Neural progenitor cell (in vitro differentiated cells): ENCODE data around the gene RRAS2. TPM values are rescaled to one million over a fixed set of nuclear protein-coding genes. Genes with fewer than 3 reads are reported as not detected.
A peak's percentile ranks its signal among the peaks of the same experiment; 100 is the strongest.

Source experiments
- DNase-seq: peaks from one replicate; pipeline ENCODE4 v3.0.0-alpha.2; 2016; ENCODE audit warnings: low spot score
- H2AFZ ChIP-seq: fragments of 200-600 bp; sonication (generic); replicated peaks from 2 replicates; pipeline ENCODE4 v1.6.1; 2016; ENCODE audit warnings: antibody characterized with exemption
- H3F3A ChIP-seq: fragments of 200-600 bp; sonication (generic); 2 replicates; pipeline ENCODE4 v1.6.1; 2016; ENCODE audit warnings: antibody characterized with exemption, low read depth
- H3K27ac ChIP-seq: fragments of 200-600 bp; sonication (generic); 2 replicates; pipeline ENCODE4 v1.5.1; 2016; ENCODE audit warnings: mild to moderate bottlenecking
- H3K27me3 ChIP-seq: fragments of 200-600 bp; sonication (generic); 2 replicates; pipeline ENCODE4 v1.6.1; 2016; ENCODE audit warnings: mild to moderate bottlenecking, moderate library complexity
- H3K36me3 ChIP-seq: fragments of 200-600 bp; sonication (generic); 2 replicates; pipeline ENCODE4 v1.5.1; 2016
- H3K4me1 ChIP-seq: fragments of 200-600 bp; sonication (generic); 2 replicates; pipeline ENCODE4 v1.6.1; 2016; ENCODE audit warnings: mixed run types
- H3K4me2 ChIP-seq: fragments of 200-600 bp; sonication (generic); 2 replicates; pipeline ENCODE4 v1.6.1; 2016
- H3K4me3 ChIP-seq: fragments of 200-600 bp; sonication (generic); 2 replicates; pipeline ENCODE4 v1.5.1; 2016
- H3K79me2 ChIP-seq: fragments of 200-600 bp; sonication (generic); 2 replicates; pipeline ENCODE4 v1.6.1; 2016; ENCODE audit warnings: low read depth
- H3K9ac ChIP-seq: fragments of 200-600 bp; sonication (generic); 2 replicates; pipeline ENCODE4 v1.6.1; 2016
- H3K9me3 ChIP-seq: fragments of 200-600 bp; sonication (generic); 2 replicates; pipeline ENCODE4 v1.5.1; 2016; ENCODE audit warnings: low read depth
- H4K20me1 ChIP-seq: fragments of 200-600 bp; sonication (generic); 2 replicates; pipeline ENCODE4 v1.6.1; 2016; ENCODE audit warnings: low read depth
- H3K27ac Mint-ChIP-seq: 3 replicates; pipeline ENCODE4 v1.8.0; 2021; ENCODE audit warnings: mixed read lengths
- H3K27me3 Mint-ChIP-seq: 2 replicates; pipeline ENCODE4 v1.8.0; 2022; ENCODE audit warnings: low read depth, mild to moderate bottlenecking, inconsistent platforms, moderate library complexity, mixed read lengths; ENCODE audit not compliant: insufficient read depth
- H3K36me3 Mint-ChIP-seq: 3 replicates; pipeline ENCODE4 v1.8.0; 2021; ENCODE audit warnings: mixed read lengths
- H3K4me1 Mint-ChIP-seq: 3 replicates; pipeline ENCODE4 v1.8.0; 2021; ENCODE audit warnings: mixed read lengths
- H3K4me3 Mint-ChIP-seq: 3 replicates; pipeline ENCODE4 v1.8.0; 2021; ENCODE audit warnings: mild to moderate bottlenecking, moderate library complexity, mixed read lengths
- H3K9me3 Mint-ChIP-seq: 3 replicates; pipeline ENCODE4 v1.8.0; 2020; ENCODE audit warnings: mixed read lengths
- CTCF ChIP-seq: fragments of 200-600 bp; sonication (generic); IDR thresholded peaks from 2 replicates; pipeline ENCODE4 v1.5.1; 2017; ENCODE audit warnings: antibody characterized with exemption, mild to moderate bottlenecking
- EZH2 ChIP-seq: fragments of 200-600 bp; sonication (generic); IDR thresholded peaks from 2 replicates; pipeline ENCODE4 v1.6.1; 2017; ENCODE audit warnings: antibody characterized with exemption, mild to moderate bottlenecking, moderate library complexity
- EZH2phosphoT487 ChIP-seq: fragments of 200-600 bp; sonication (generic); IDR thresholded peaks from 2 replicates; pipeline ENCODE4 v1.6.1; 2017; ENCODE audit warnings: antibody characterized with exemption
- total RNA-seq: library from RNA; depleted of rRNA; stranded (reverse); fragments of >200 nt; gene quantifications from 2 replicates; pipeline ENCODE4 v1.2.3, GENCODE V29; 2015; ENCODE audit warnings: low replicate concordance

The RRAS2 gene
- total RNA-seq, 1 donor from 2014 or later = 129 TPM

DNA sequence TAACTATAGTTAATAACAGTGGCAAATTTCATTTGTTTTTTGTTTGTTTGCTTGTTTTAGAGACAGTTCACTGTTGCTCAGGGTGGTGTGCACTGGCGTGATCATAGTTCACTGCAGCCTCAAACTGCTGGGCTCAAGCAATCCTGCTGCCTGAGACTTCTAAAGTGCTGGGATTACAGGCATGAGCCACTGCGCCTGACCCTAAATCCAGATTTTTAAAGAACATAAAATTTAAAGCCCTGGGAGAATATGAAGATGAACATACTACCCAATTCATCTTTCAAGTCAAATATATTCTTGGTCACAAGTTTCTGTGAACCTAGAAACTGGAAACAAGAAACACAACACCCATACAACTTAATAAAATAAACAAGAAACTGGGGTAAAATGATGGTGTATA is 28.1 kb downstream of the RRAS2 start:
- no peaks in the 10 kb centered on the region for H3K4me1 Mint-ChIP-seq
- TF ChIP-seq EZH2 (no peak), EZH2phosphoT487 (no peak), CTCF (no peak)
- Histone ChIP-seq H3K9ac (no peak overlapping the region), H3K27me3 (no peaks in the 10 kb centered on the region), H2AFZ (no peak overlapping the region), H4K20me1 (peaks cover 19% of the 10 kb centered on the region), H3K4me2 (no peak overlapping the region), H3K4me1 (peaks cover 4% of the 10 kb centered on the region), H3K36me3 (no peaks in the 10 kb centered on the region), H3K27ac (peak overlapping the region; percentile 43), H3K9me3 (no peaks in the 10 kb centered on the region), H3K79me2 (peaks cover 97% of the 10 kb centered on the region), H3K4me3 (no peak overlapping the region), H3F3A (peaks cover 7% of the 10 kb centered on the region)
- no peak overlapping the region for H3K4me3 Mint-ChIP-seq
- no peak overlapping the region for H3K27ac Mint-ChIP-seq
- H3K9me3 Mint-ChIP-seq = peaks cover 2% of the 10 kb centered on the region
- H3K27me3 Mint-ChIP-seq = no peaks in the 10 kb centered on the region
- DNase-seq = no peak
- no peaks in the 10 kb centered on the region for H3K36me3 Mint-ChIP-seq

DNA sequence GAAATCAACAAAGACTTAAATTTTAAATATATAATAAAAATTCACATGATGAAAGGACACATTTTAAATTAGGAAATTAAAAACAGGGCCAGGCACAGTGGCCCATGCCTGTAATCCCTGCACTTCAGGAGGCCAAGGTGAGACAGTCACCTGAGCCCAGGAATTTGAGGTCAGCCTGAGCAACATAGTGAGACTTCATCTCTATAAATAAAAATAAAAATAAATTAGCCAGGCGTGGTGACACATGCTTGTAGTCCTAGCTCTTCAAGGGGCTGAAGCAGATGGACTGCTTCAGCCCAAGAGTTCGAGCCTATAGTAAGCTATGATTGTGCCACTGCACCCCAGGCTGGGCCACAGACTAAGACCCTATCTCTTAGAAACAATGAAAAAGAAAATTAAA is 29.3 kb downstream of the RRAS2 start:
- no peak overlapping the region for H3K4me2 ChIP-seq
- H3K9me3 ChIP-seq = no peaks in the 10 kb centered on the region
- peaks cover 20% of the 10 kb centered on the region for H4K20me1 ChIP-seq
- Mint-ChIP-seq H3K27me3 (no peaks in the 10 kb centered on the region), H3K36me3 (no peaks in the 10 kb centered on the region), H3K27ac (no peak overlapping the region), H3K4me3 (no peak overlapping the region), H3K4me1 (peaks cover 4% of the 10 kb centered on the region), H3K9me3 (no peaks in the 10 kb centered on the region)
- no peaks in the 10 kb centered on the region for H3K27me3 ChIP-seq
- H2AFZ ChIP-seq = no peak overlapping the region
- H3K4me3 ChIP-seq = no peak overlapping the region
- H3K79me2 ChIP-seq = peaks cover 97% of the 10 kb centered on the region
- H3K27ac ChIP-seq = no peak overlapping the region
- no peak overlapping the region for H3K9ac ChIP-seq
- H3K36me3 ChIP-seq = no peaks in the 10 kb centered on the region
- H3K4me1 ChIP-seq = peaks cover 4% of the 10 kb centered on the region
- no peak for TF ChIP-seq EZH2
- TF ChIP-seq EZH2phosphoT487 = no peak
- no peak for TF ChIP-seq CTCF
- DNase-seq = no peak
- peaks cover 4% of the 10 kb centered on the region for H3F3A ChIP-seq

GRCh38 chr11:14327116-14327515 is 31.9 kb downstream of the RRAS2 start:
- Histone ChIP-seq H3K4me1 (peaks cover 8% of the 10 kb centered on the region), H3K36me3 (no peaks in the 10 kb centered on the region), H3K4me2 (no peak overlapping the region), H3K9ac (no peak overlapping the region), H3F3A (peaks cover 4% of the 10 kb centered on the region), H4K20me1 (peaks cover 22% of the 10 kb centered on the region), H3K79me2 (peaks cover 97% of the 10 kb centered on the region), H3K27ac (no peak overlapping the region), H2AFZ (no peak overlapping the region), H3K4me3 (no peak overlapping the region), H3K27me3 (no peaks in the 10 kb centered on the region), H3K9me3 (no peaks in the 10 kb centered on the region)
- H3K9me3 Mint-ChIP-seq = no peaks in the 10 kb centered on the region
- H3K27me3 Mint-ChIP-seq = no peaks in the 10 kb centered on the region
- peaks cover 2% of the 10 kb centered on the region for H3K36me3 Mint-ChIP-seq
- no peak for TF ChIP-seq CTCF
- no peak for TF ChIP-seq EZH2phosphoT487
- TF ChIP-seq EZH2 = no peak
- peaks cover 6% of the 10 kb centered on the region for H3K4me1 Mint-ChIP-seq
- H3K27ac Mint-ChIP-seq = no peak overlapping the region
- H3K4me3 Mint-ChIP-seq = no peak overlapping the region
- DNase-seq = no peak
